Measurements from ENCODE around the gene GPR158. TPM values are rescaled to one million over a fixed set of nuclear protein-coding genes. Genes with fewer than 3 reads are reported as not detected.

Gene GPR158
- total RNA-seq, 1 experiment from 2014 or later = not detected

GRCh38 chr10:25388188-25388861, 213.5 kb downstream of the GPR158 start:
- CTCF ChIA-PET = no interaction called here
- H3F3A ChIP-seq (ENCODE audit: low read length, unreplicated experiment) = no peaks in the 10 kb centered on the region
- no peaks in the 10 kb centered on the region for H3K27me3 ChIP-seq (ENCODE audit: low read length)
- H3K4me1 ChIP-seq (ENCODE audit: insufficient read depth, low read length) = no peaks in the 10 kb centered on the region
- H3K9ac ChIP-seq (ENCODE audit: low read length) = no peak overlapping the region
- POLR2A ChIA-PET (ENCODE audit: unreplicated experiment) = no interaction called here
- TF ChIP-seq EZH2 (IDR thresholded peaks at IDR 0.05; ENCODE audit: low read length, unreplicated experiment) (no peak), EZH2phosphoT487 (IDR thresholded peaks at IDR 0.05; ENCODE audit: borderline replicate concordance, low read length) (no peak), CTCF (conservative IDR thresholded peaks at IDR 0.05; ENCODE audit: low read depth, low read length) (no peak)
- no TSS peak for BruUV-seq (replicated peaks)
- H3K9me2 ChIP-seq (replicated peaks; ENCODE audit: low read length) = no peaks in the 10 kb centered on the region
- no peaks in the 10 kb centered on the region for H4K20me1 ChIP-seq (ENCODE audit: low read length)
- H3K27ac ChIP-seq (ENCODE audit: low read length) = no peak overlapping the region
- DNase-seq = no peak
- H3K36me3 ChIP-seq (ENCODE audit: low read depth, low read length) = no peaks in the 10 kb centered on the region
- intact Hi-C loops (cut with micrococcal nuclease) = no loop called here
- H3K9me3 ChIP-seq (ENCODE audit: low read length) = 0 out of 2 replicates have a peak, but pooled peaks cover 8% of the 10 kb centered on the region
- H3K79me2 ChIP-seq (ENCODE audit: low read length) = no peaks in the 10 kb centered on the region
- H3K4me2 ChIP-seq (ENCODE audit: low read length) = no peak overlapping the region
- no peak overlapping the region for H3K4me3 ChIP-seq (ENCODE audit: low read length)
- no peak overlapping the region for H2AFZ ChIP-seq (ENCODE audit: low read length)
- ATAC-seq = no peak

- CTCF ChIA-PET = no interaction called here
- intact Hi-C loops (cut with micrococcal nuclease) = no loop called here
Measured at GRCh38 chr10:25388862-25389206, 214.0 kb downstream of the GPR158 start.

More at GRCh38 chr10:25388862-25389206, 214.0 kb downstream of the GPR158 start:
- Histone ChIP-seq H3K4me3 (ENCODE audit: low read length) (no peak overlapping the region), H3K79me2 (ENCODE audit: low read length) (no peaks in the 10 kb centered on the region), H3K27ac (ENCODE audit: low read length) (no peak overlapping the region), H3F3A (ENCODE audit: low read length, unreplicated experiment) (no peaks in the 10 kb centered on the region), H3K27me3 (ENCODE audit: low read length) (no peaks in the 10 kb centered on the region), H3K36me3 (ENCODE audit: low read depth, low read length) (no peaks in the 10 kb centered on the region), H2AFZ (ENCODE audit: low read length) (no peak overlapping the region), H4K20me1 (ENCODE audit: low read length) (no peaks in the 10 kb centered on the region), H3K9ac (ENCODE audit: low read length) (no peak overlapping the region), H3K9me2 (replicated peaks; ENCODE audit: low read length) (no peaks in the 10 kb centered on the region), H3K4me1 (ENCODE audit: insufficient read depth, low read length) (no peaks in the 10 kb centered on the region), H3K9me3 (ENCODE audit: low read length) (0 out of 2 replicates have a peak, but pooled peaks cover 8% of the 10 kb centered on the region), H3K4me2 (ENCODE audit: low read length) (no peak overlapping the region)
- ATAC-seq (no peak), DNase-seq (no peak)
- POLR2A ChIA-PET (ENCODE audit: unreplicated experiment) = no interaction called here
- no TSS peak for BruUV-seq (replicated peaks)
- TF ChIP-seq CTCF (conservative IDR thresholded peaks at IDR 0.05; ENCODE audit: low read depth, low read length) (no peak), EZH2 (IDR thresholded peaks at IDR 0.05; ENCODE audit: low read length, unreplicated experiment) (no peak), EZH2phosphoT487 (IDR thresholded peaks at IDR 0.05; ENCODE audit: borderline replicate concordance, low read length) (no peak)

All from PC-3 (cell line).